Melanocyte of skin (primary cell): ENCODE results near the gene RGPD4. TPM values are rescaled to one million over a fixed set of nuclear protein-coding genes. Genes with fewer than 3 reads are reported as not detected.

Experiments
- small RNA-seq, 2 donors: library from RNA; depleted of rRNA; stranded (forward); fragments of <200 nt; gene quantifications; one replicate each; pipeline ENCODE3, GENCODE V24; 2012
- total RNA-seq, 2 donors: library from RNA; depleted of rRNA; stranded (reverse); fragments of >200 nt; gene quantifications; 2 replicates each; pipeline ENCODE4 v1.2.3, GENCODE V29; 2012

Gene RGPD4
- total RNA-seq, result not detected

DNA sequence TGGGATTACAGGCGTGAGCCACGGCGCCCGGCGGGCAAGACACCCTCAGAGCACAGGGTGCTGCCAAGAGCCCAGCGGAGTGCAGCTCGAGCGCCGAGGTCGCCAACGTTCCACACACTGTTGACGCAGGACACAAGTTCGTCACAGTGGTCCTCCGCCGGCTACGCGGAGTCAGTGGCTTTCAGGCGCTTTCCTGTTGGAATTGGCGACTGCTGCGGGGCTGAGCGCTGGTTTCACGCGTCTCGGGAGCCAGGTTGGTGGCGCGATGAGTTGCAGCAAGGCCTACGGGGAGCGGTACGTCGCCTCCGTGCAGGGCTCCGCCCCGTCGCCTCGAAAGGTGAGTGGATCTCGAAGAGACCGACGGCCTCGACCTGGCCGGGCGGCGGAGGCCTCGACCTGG, at the start of gene RGPD4:
Gene RGPD4 (plus strand): TSS at position 144 of the 400 bp plus-strand sequence. CDS start 122 bp downstream, at position 266.

Small RNA genes lying within 50 kb of the gene (small RNA-seq; reads per million reads assigned to genes)
- gene AC009963.1 (0 reads per million in 2 donors), gene AC009963.2 (0 reads per million in 2 donors)

Other genes starting within 250 kb of the RGPD4 start
- gene SLC5A7, start 159.6 kb downstream of the RGPD4 start, total RNA-seq, result not detected